Stimulated activated CD4-positive, alpha-beta T cell treated with anti-CD3 and anti-CD28 coated beads, Interleukin-12 subunit alpha, Interleukin-12 subunit beta, amount 100 ng/mL, for 24 hours (primary cell): ENCODE data around the gene CGRRF1.

Experiments
- DNase-seq, 2 experiments: peaks; one replicate each; pipeline ENCODE4 v3.0.0-alpha.2; 2020; ENCODE audit warnings: low read depth in 2 of 2

The CGRRF1 gene

GRCh38 chr14:54489731-54490444 lies 19.8 kb upstream of the CGRRF1 start:
- DNase-seq: no peak

- no peak for DNase-seq
Observed at GRCh38 chr14:54490445-54491175, 19.1 kb upstream of the CGRRF1 start.

GRCh38 chr14:54493293-54493692 lies 16.4 kb upstream of the CGRRF1 start:
- DNase-seq: no peak

GRCh38 chr14:54497224-54497623 lies 12.5 kb upstream of the CGRRF1 start:
- DNase-seq: no peak

- no peak for DNase-seq
Observed at GRCh38 chr14:54498095-54498531, 11.6 kb upstream of the CGRRF1 start.

- DNase-seq: no peak
Observed at GRCh38 chr14:54498579-54498978, 11.1 kb upstream of the CGRRF1 start.

- no peak for DNase-seq
Observed at GRCh38 chr14:54500744-54501143, 9.0 kb upstream of the CGRRF1 start.

- no peak for DNase-seq
Observed at GRCh38 chr14:54501480-54501879, 8.2 kb upstream of the CGRRF1 start.

GRCh38 chr14:54502602-54503001 lies 7.1 kb upstream of the CGRRF1 start:
- no peak for DNase-seq

- DNase-seq: no peak
Observed at GRCh38 chr14:54503486-54503885, 6.2 kb upstream of the CGRRF1 start.

- no peak for DNase-seq
Observed at GRCh38 chr14:54512393-54512792, 2.7 kb downstream of the CGRRF1 start.

- DNase-seq: no peak
Observed at GRCh38 chr14:54515670-54516069, 6.0 kb downstream of the CGRRF1 start.

- DNase-seq: no peak
Observed at GRCh38 chr14:54516709-54517108, 7.0 kb downstream of the CGRRF1 start.

GRCh38 chr14:54524410-54524809 lies 14.7 kb downstream of the CGRRF1 start:
- no peak for DNase-seq

GRCh38 chr14:54528973-54529372 lies 19.3 kb downstream of the CGRRF1 start:
- no peak for DNase-seq

- DNase-seq: no peak
Observed at GRCh38 chr14:54529811-54530210, 20.1 kb downstream of the CGRRF1 start.

GRCh38 chr14:54532111-54533012 lies 22.7 kb downstream of the CGRRF1 start:
- no peak for DNase-seq

GRCh38 chr14:54533100-54533499 lies 23.4 kb downstream of the CGRRF1 start:
- DNase-seq: no peak

- DNase-seq: no peak
Observed at GRCh38 chr14:54535126-54535525, 25.4 kb downstream of the CGRRF1 start.

- DNase-seq: no peak
Observed at GRCh38 chr14:54535646-54536045, 25.9 kb downstream of the CGRRF1 start.

- no peak for DNase-seq
Observed at GRCh38 chr14:54537651-54538050, 27.9 kb downstream of the CGRRF1 start.

- DNase-seq: no peak
Observed at GRCh38 chr14:54538055-54538454, 28.3 kb downstream of the CGRRF1 start.
